GM12891 (cell line): Measurements from ENCODE around the gene GOPC.

Experiments
- DNase-seq: peaks from one replicate; pipeline ENCODE4 v3.0.0; 2011; ENCODE audit warnings: low spot score; ENCODE audit not compliant: insufficient read length
- FAIRE-seq: peaks from 2 replicates; lab custom pipeline; 2011; peaks lifted over from hg19 to GRCh38; lab: Jason Lieb, UNC
- PAX5 ChIP-seq: IDR thresholded peaks from 2 replicates; pipeline ENCODE4 v1.6.1; 2011; ENCODE audit warnings: low read length, moderate library complexity, mild to moderate bottlenecking; ENCODE audit not compliant: insufficient read depth, severe bottlenecking
- POLR2A ChIP-seq: IDR thresholded peaks from 2 replicates; pipeline ENCODE4 v1.6.1; 2011; ENCODE audit warnings: low read depth, low read length, control low read depth
- POLR2AphosphoS5 ChIP-seq: IDR thresholded peaks from 2 replicates; pipeline ENCODE4 v1.6.1; 2011; ENCODE audit warnings: low read depth, low read length, control low read depth
- POU2F2 ChIP-seq: IDR thresholded peaks from 2 replicates; pipeline ENCODE4 v1.6.1; 2011; ENCODE audit warnings: low read depth, mild to moderate bottlenecking, control low read depth, low read length, moderate library complexity
- SPI1 ChIP-seq: IDR thresholded peaks from 2 replicates; pipeline ENCODE4 v1.6.1; 2011; ENCODE audit warnings: low read depth, low read length, control low read depth
- TAF1 ChIP-seq: IDR thresholded peaks from 2 replicates; pipeline ENCODE4 v1.6.1; 2011; ENCODE audit warnings: low read depth, low read length, control low read depth

The GOPC gene

DNA sequence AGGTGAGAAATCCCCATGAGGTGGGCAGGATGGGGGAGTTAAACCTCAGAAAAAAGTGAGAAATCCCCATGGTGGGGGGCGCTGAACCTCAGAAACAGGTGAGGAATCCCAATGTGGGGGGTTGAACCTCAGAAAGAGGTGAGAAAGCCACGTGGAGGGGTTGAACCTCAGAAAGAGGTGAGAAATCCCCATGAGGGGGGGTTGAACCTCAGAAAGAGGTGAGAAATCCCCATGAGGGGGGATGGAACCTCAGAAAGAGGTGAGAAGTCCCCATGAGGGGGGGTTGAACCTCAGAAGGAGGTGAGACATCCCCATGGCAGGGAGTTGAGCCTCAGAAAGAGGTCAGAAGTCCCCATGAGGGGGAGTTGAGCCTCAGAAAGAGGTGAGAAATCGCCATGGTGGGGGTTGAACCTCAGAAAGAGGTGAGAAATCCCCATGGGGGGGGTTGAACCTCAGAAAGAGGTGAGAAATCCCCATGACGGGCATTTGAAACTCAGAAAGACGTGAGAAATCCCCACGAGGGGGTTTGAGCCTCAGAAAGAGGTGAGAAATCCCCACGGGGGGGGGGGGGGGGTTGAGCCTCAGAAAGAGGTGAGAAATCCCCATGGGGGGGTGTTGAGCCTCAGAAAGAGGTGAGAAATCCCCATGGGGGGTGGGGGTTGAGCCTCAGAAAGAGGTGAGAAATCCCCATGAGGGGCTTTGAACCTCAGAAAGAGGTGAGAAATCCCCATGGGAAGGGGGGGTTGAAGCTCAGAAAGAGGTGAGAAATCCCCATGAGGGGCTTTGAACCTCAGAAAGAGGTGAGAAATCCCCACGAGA, 14.3 kb upstream of the GOPC start:
- FAIRE-seq (no peak), DNase-seq (no peak)
- TF ChIP-seq POLR2AphosphoS5 (no peak), POU2F2 (no peak), SPI1 (no peak), TAF1 (no peak), POLR2A (no peak), PAX5 (no peak)

DNA sequence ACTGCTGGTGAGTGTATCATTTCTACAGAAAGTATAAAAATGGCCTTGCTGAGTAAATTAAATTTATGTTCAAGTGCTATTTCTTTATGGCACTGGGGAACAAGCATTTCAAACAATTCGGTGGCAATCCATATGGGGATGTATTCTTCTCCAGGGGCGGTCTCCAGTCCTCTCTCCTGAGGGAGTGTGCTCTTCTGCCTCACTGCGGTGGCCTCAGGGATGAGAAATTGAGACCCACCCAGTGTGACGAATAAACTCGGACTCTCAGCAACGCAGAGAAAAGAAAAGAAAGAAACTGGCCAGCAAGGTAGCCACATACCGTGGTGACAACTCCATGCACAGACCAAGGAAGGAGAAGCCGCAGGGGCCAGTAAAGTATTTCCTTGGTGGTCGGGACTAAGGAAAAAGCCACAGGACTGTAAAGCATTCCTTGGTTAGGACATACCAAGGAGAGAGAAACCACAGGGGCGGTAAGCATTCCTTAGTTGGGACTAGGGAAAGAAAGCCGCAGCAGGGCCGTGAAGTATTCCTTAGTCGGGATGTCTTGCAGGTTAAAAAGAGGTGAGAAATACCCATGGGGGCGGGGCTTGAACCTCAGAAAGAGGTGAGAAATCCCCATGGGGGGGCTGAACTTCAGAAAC, 13.6 kb upstream of the GOPC start:
- TF ChIP-seq TAF1 = no peak
- TF ChIP-seq POLR2A = no peak
- DNase-seq (no peak), FAIRE-seq (no peak)

DNA sequence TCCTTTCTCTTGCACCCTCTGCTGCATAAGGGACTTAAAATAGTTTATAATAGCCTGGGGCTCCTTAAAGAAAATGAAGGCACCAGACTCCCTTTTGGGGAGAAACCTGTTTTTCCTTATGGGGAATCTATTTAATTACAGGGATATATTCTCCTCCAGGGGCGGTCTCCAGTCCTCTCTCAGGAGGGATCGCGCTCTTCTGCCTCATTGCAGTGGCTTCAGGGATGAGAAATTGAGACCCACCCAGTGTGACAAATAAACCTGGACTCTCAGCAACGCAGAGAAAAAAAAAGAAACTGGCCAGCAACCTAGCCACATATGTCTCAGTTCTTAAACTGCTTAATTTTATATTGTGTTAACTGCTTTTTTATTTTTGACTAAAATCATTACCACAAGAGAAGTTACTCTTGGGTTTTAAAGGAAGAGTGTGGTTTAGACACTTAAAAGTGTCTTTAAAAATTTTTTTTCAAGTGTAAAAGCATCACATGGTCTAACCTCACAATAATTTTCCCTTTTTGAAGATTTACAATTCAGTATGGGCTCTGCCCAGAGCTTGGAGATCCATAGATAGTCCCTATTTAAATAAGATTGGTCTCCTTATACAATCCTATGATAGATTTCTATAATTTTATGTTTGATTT, 11.7 kb upstream of the GOPC start:
- FAIRE-seq (no peak), DNase-seq (no peak)
- TF ChIP-seq TAF1 (no peak), PAX5 (no peak), POLR2A (no peak), POU2F2 (no peak), SPI1 (no peak), POLR2AphosphoS5 (no peak)

DNA sequence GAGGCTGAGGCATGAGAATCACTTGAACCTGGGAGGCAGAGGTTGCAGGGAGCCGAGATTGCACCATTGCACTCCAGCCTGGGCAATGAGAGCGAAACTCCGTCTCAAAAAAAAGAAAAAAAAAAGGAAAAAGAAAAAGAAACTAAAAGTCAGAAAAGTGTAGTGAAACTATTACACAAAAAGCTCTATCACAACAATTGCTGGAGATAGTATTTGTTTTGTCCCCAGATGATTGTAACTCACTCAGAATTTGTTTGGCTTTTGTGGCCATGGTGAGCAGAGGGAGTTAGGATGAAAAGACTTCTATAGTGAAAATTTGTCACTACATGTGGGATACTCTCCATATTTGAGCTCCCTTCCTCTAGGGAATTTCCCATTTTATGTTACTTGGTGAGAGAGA, 5.2 kb upstream of the GOPC start:
- DNase-seq (no peak), FAIRE-seq (no peak)
- TF ChIP-seq POU2F2 = no peak
- TF ChIP-seq POLR2AphosphoS5 = no peak

DNA sequence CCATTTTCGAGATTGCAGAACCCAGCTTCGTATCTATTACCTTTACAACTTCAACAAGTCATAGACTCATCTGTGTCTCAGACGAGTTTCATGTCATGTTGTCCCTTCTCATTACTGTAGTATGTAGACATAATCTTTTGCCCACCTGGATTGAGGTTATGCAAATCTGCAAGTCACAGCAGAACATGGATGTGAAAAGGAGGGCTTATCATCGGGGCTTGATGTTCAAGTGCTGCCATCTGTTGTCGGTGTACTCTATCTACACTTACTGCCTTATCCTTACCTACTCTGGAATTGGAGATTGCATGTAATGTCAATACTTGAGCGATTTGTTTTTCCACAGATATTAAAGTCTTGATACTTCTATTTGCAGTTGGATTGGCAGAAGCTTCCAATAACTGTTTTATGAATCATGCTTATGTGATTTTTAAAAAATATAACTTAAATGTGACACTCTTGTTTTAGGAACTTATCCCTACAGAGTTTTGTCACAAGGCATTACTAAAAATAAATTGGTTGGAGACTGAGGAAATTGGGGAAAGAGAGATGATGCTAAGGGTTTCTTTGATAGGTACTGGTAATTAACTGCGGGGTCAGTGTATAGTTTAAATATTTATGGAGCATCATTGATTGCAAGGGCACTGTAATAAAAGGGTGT, 3.0 kb upstream of the GOPC start:
- TF ChIP-seq SPI1 (no peak), POU2F2 (peak; percentile 96), POLR2AphosphoS5 (no peak), TAF1 (no peak), POLR2A (no peak), PAX5 (no peak)
- peak; percentile 93 for FAIRE-seq
- DNase-seq = peak; percentile 33

DNA sequence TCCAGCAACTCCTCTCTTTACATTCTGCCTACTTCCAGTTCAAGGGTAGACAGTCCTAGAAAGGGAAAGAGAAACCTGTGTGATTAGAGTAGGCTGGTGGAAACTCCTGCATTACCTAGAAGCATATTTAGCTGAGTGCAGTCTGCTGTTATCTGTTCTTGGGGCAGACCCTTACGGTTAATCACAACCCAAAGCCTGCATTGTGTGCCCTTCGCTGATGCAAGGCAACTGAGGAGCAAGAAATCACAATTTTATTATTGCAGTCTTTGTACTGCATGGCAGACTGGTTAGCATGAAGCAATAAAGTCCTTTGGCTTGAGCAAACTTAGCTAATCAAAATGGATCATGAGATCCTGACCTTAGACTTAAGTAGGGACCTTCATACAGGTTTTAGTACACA, 1.5 kb upstream of the GOPC start:
- DNase-seq = no peak
- no peak for FAIRE-seq
- TF ChIP-seq POLR2A = no peak
- no peak for TF ChIP-seq SPI1
- no peak for TF ChIP-seq TAF1
- TF ChIP-seq PAX5 = no peak
- TF ChIP-seq POLR2AphosphoS5 = no peak
- no peak for TF ChIP-seq POU2F2

DNA sequence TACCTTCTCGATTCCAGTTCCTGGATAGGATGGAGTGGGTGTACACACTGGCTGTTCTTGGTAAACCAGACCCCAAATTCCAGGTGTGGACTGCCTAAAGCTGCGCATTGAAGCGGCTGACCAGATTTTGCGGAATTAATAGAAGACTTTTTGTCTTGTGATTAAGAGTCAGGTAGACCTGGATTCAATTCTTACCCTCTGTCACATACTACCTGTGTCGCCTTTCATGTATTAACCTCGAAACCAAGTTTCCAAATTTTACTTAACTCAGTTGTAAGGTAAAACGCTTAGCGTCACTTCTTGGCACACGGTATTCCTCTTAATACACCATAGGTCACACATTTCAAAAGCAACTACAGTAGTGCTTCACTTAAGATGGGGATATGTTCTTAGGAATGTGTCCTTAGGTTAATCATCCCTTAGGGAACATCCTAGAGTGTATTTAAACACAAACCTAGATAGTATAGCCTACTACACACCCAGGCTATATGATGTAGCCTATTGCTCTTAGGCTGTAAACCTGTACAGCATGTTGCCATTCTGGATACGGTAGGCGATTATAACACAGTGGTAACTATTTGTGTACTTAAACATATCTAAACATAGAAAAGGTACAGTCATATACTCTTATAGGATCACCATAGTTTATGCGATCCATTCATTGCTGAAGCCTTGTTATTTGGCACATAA, 733 bp upstream of the GOPC start:
- TF ChIP-seq SPI1 (0 out of 2 replicates have a peak, but pooled peaks have one; percentile 17), TAF1 (no peak)
- no peak for DNase-seq
- no peak for FAIRE-seq

DNA sequence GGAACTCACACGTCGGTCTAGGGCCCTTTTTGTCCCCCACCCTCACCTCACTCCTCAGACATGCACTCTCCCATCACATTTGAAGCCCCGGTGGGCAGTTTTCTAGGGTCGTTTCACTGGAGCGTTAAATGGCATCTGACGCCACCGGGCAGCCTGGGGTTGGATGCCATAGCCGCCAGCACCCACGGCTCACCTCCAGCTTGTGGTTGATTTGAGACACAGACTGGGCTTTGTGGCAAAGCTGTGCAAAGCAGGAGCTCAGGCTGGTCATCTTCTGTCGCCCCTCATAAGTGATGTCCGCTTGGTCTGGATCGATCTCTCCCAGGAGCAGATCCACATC, 530 bp downstream of the GOPC start:
- peak; percentile 52 for FAIRE-seq
- TF ChIP-seq PAX5 = no peak
- TF ChIP-seq POU2F2 = no peak
- no peak for TF ChIP-seq POLR2A
- no peak for TF ChIP-seq POLR2AphosphoS5
- no peak for TF ChIP-seq TAF1
- TF ChIP-seq SPI1 = no peak
- no peak for DNase-seq

DNA sequence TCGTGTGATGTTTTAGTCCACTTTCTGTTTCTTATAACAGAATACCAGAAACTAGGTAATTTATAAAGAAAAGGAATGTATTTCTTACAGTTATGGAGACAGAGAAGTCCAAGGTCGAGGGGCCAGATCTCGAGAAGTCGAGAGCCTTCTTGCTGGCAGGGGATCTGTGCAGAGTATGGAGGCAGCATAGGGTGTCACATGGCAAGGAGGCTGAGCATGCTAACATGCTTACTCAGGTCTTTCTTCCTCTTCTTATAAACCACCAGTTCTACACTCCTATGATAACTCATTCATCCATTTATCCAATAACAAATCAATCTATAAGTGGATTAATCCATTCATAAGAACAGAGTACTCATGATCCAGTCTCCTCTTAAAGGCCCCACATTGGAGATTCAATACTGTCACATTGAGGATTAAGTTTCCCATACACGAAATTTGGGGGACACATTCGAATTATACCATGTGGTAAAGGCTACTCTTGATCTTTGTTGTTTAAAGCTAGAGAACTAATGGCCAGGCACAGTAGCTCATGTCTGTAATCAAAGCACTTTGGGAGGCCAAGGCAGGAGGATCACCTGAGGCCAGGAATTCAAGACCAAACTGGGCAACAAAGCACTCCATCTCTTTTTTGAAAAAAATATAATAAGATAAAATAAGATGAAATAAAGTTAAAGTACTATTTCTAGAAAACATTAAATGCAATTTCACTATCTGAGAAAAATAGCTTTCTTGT, 2.1 kb downstream of the GOPC start:
- TF ChIP-seq SPI1 = no peak
- TF ChIP-seq POU2F2 = no peak
- no peak for TF ChIP-seq PAX5
- no peak for TF ChIP-seq POLR2AphosphoS5
- no peak for TF ChIP-seq TAF1
- DNase-seq = no peak
- peak; percentile 66 for FAIRE-seq
